SK-N-DZ (cell line): ENCODE data around the gene EXOC6.
A peak's percentile ranks its signal among the peaks of the same experiment; 100 is the strongest.
"Not testable (repeated sequence)": the region's sequence is repeated elsewhere in the genome, so short reads cannot be mapped to it uniquely, and the experiment has no call there.

Experiments
- DNase-seq: peaks from one replicate; pipeline ENCODE4 v3.0.0-alpha.2; 2015; ENCODE audit warnings: low spot score

The EXOC6 gene

GRCh38 chr10:92876509-92877036 lies 28.3 kb downstream of the EXOC6 start:
- DNase-seq: no peak

- DNase-seq: peak; percentile 52
Measured at GRCh38 chr10:92880233-92880861, 32.0 kb downstream of the EXOC6 start.

- DNase-seq: no peak
Measured at GRCh38 chr10:92880917-92881316, 32.6 kb downstream of the EXOC6 start.

- DNase-seq: no peak
Measured at GRCh38 chr10:92886334-92886961, 38.1 kb downstream of the EXOC6 start.

GRCh38 chr10:92890471-92890870 lies 42.2 kb downstream of the EXOC6 start:
- DNase-seq: no peak

GRCh38 chr10:92891885-92892690 lies 43.8 kb downstream of the EXOC6 start:
- no peak for DNase-seq

GRCh38 chr10:92892691-92893054 lies 44.4 kb downstream of the EXOC6 start:
- no peak for DNase-seq

GRCh38 chr10:92894081-92894655 lies 45.8 kb downstream of the EXOC6 start:
- DNase-seq: no peak

- DNase-seq: no peak
Measured at GRCh38 chr10:92897916-92898315, 49.6 kb downstream of the EXOC6 start.

GRCh38 chr10:92901819-92902251 lies 53.5 kb downstream of the EXOC6 start:
- DNase-seq: no peak

- no peak for DNase-seq
Measured at GRCh38 chr10:92903633-92904032, 55.3 kb downstream of the EXOC6 start.

GRCh38 chr10:92907280-92907679 lies 59.0 kb downstream of the EXOC6 start:
- no peak for DNase-seq

- DNase-seq: not testable (repeated sequence)
Measured at GRCh38 chr10:92912631-92913030, 64.3 kb downstream of the EXOC6 start.

- no peak for DNase-seq
Measured at GRCh38 chr10:92913973-92914372, 65.7 kb downstream of the EXOC6 start.

- DNase-seq: peak; percentile 56
Measured at GRCh38 chr10:92914478-92915325, 66.4 kb downstream of the EXOC6 start.

GRCh38 chr10:92915892-92916291 lies 67.6 kb downstream of the EXOC6 start:
- DNase-seq: no peak

- DNase-seq: no peak
Measured at GRCh38 chr10:92916433-92916832, 68.1 kb downstream of the EXOC6 start.

- no peak for DNase-seq
Measured at GRCh38 chr10:92918603-92919002, 70.3 kb downstream of the EXOC6 start.

GRCh38 chr10:92920866-92921265 lies 72.5 kb downstream of the EXOC6 start:
- no peak for DNase-seq

GRCh38 chr10:92923416-92923815 lies 75.1 kb downstream of the EXOC6 start:
- DNase-seq: no peak

- no peak for DNase-seq
Measured at GRCh38 chr10:92929896-92930295, 81.6 kb downstream of the EXOC6 start.
